HepG2 (cell line): ENCODE results near the gene BROX. TPM values are rescaled to one million over a fixed set of nuclear protein-coding genes. Genes with fewer than 3 reads are reported as not detected.

Source experiments
- HCFC1 ChIP-seq: fragments of 150-350 bp; IDR thresholded peaks from 2 replicates; pipeline ENCODE4 v1.6.1; 2014; ENCODE audit warnings: low read depth, low read length
- HNF4A ChIP-seq: sonication (generic); formaldehyde crosslinking; IDR thresholded peaks from 2 replicates; pipeline ENCODE4 v1.4.0; 2020; ENCODE audit warnings: missing genetic modification reagents
- HOMEZ ChIP-seq: IDR thresholded peaks from 2 replicates; pipeline ENCODE4 v1.6.1; 2016; ENCODE audit warnings: low read depth
- JUND ChIP-seq: sonication (generic); formaldehyde crosslinking; IDR thresholded peaks from 2 replicates; pipeline ENCODE4 v1.8.0; 2022; ENCODE audit warnings: mild to moderate bottlenecking, missing genetic modification reagents
- PHF20 ChIP-seq: sonication (generic); formaldehyde crosslinking; IDR thresholded peaks from 2 replicates; pipeline ENCODE4 v1.5.0; 2020; ENCODE audit warnings: mild to moderate bottlenecking, missing genetic modification reagents
- PRDM15 ChIP-seq: sonication (generic); formaldehyde crosslinking; IDR thresholded peaks from 2 replicates; pipeline ENCODE4 v1.4.0; 2020; ENCODE audit warnings: missing genetic modification reagents
- SRF ChIP-seq: IDR thresholded peaks from 2 replicates; pipeline ENCODE4 v1.6.1; 2011; ENCODE audit warnings: mild to moderate bottlenecking, low read depth, low read length, moderate library complexity
- SSRP1 ChIP-seq: IDR thresholded peaks from 2 replicates; pipeline ENCODE4 v1.6.1; 2016; ENCODE audit warnings: control low read depth
- ZNF329 ChIP-seq: sonication (generic); formaldehyde crosslinking; IDR thresholded peaks from 2 replicates; pipeline ENCODE4 v1.9.0; 2021; ENCODE audit warnings: low read depth, mild to moderate bottlenecking, missing genetic modification reagents
- ZNF331 ChIP-seq: sonication (generic); formaldehyde crosslinking; IDR thresholded peaks from 2 replicates; pipeline ENCODE4 v1.4.0; 2020; ENCODE audit warnings: missing genetic modification reagents
- ZNF496 ChIP-seq: sonication (generic); formaldehyde crosslinking; IDR thresholded peaks from 2 replicates; pipeline ENCODE4 v1.8.1; 2023; ENCODE audit warnings: mild to moderate bottlenecking, moderate library complexity, missing genetic modification reagents; ENCODE audit not compliant: insufficient replicate concordance
- ZNF543 ChIP-seq: sonication (generic); formaldehyde crosslinking; IDR thresholded peaks from 2 replicates; pipeline ENCODE4 v1.4.0; 2020; ENCODE audit warnings: mild to moderate bottlenecking, missing genetic modification reagents
- ZNF572 ChIP-seq: sonication (generic); formaldehyde crosslinking; IDR thresholded peaks from 2 replicates; pipeline ENCODE4 v1.5.1; 2020; ENCODE audit warnings: mild to moderate bottlenecking, missing genetic modification reagents
- ZSCAN21 ChIP-seq: sonication (generic); formaldehyde crosslinking; IDR thresholded peaks from 2 replicates; pipeline ENCODE4 v1.8.0; 2022; ENCODE audit warnings: mild to moderate bottlenecking, missing genetic modification reagents, moderate library complexity, borderline replicate concordance
- polyA plus RNA-seq, 8 experiments: library from polyadenylated mRNA; depleted of rRNA in 3 of 8; stranded (reverse) in 7 of 8; unstranded in 1 of 8; fragments of >200 nt; fragmentation: Illumina TruSeq in 4 of 8; extraction: Trizol in 4 of 8; gene quantifications; 2 replicates each; pipeline versions ENCODE4 v1.2.1 to v1.2.3, GENCODE V29; 2011 to 2016; ENCODE audit warnings: low read depth in 4 of 8, missing spikeins in 1 of 8, mixed read lengths in 1 of 8; ENCODE audit not compliant: insufficient read depth in 1 of 8
- total RNA-seq, 5 experiments: library from RNA; depleted of rRNA; stranded (reverse); fragments of >200 nt; fragmentation: Illumina TruSeq; extraction: Trizol; gene quantifications; 2 replicates each; pipeline ENCODE4 v1.2.3, GENCODE V29; 2016; ENCODE audit warnings: low read depth in 1 of 5
- TF ChIP-seq, protein P1 (sequence below): IDR thresholded peaks from 2 replicates; pipeline ENCODE4 v1.6.1; 2018; ENCODE audit warnings: missing genetic modification reagents
- TF ChIP-seq, protein P2 (sequence below): sonication (generic); formaldehyde crosslinking; IDR thresholded peaks from 2 replicates; pipeline ENCODE4 v1.5.1; 2020; ENCODE audit warnings: missing genetic modification reagents, mild to moderate bottlenecking, borderline replicate concordance
- TF ChIP-seq, protein P3 (sequence below): sonication (generic); formaldehyde crosslinking; IDR thresholded peaks from 2 replicates; pipeline ENCODE4 v1.4.0; 2020; ENCODE audit warnings: mild to moderate bottlenecking, missing genetic modification reagents
- TF ChIP-seq, protein P4 (sequence below): sonication (generic); formaldehyde crosslinking; IDR thresholded peaks from 2 replicates; pipeline ENCODE4 v1.5.1; 2020; ENCODE audit warnings: missing genetic modification reagents, mild to moderate bottlenecking, borderline replicate concordance
- TF ChIP-seq, protein P5 (sequence below): sonication (generic); formaldehyde crosslinking; IDR thresholded peaks from 2 replicates; pipeline ENCODE4 v1.5.0; 2020; ENCODE audit warnings: missing genetic modification reagents, mild to moderate bottlenecking, borderline replicate concordance

Gene BROX
- total and polyA plus RNA-seq, 2 of the 13 experiments (the other 11 are each of a cell fraction or from before 2014, with no cell fraction given): 4.4 to 33.2 TPM

DNA sequence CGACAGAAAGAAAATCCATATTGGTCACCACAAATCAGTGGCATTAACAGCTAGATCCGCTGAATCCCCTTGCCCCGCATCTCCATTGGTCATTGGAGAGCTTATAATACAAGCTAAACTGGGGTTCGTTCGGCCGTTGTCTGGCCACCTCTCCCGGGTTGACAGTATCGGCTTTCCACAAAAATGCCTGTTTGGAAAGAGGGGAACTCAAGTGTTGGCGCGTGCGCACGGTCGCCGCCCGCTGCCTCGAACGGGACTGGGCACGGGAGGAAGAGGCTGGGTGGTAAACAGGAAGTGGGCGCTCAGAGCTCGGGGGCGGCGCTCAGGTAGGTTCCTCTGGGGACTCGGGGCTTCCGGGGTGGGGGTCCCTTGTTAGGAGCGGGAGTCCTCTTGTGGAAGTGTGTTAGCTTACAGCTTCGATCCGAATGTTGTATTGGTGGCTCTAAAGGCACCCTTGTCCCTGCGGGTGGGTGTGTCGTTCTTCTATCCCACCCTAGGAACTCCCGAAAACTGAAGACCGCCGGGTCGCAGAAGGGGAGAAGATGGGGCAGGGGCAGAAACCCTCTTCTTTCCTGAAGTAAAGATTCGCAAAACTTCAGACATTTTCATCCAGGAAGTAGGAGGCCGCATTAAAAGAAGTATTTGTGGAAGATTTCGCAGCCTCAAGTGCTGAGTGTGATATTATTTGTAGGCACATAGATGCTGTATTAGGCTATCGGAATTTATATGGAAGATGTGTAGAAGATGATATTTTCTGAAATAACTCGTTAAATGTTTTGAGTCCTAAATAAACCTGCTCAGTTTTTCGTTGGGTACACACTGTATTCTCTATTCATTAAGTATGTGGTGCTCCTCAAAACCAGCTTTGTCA, 962 bp downstream of the BROX start (continued):
- TF ChIP-seq HNF4A (CRISPR knock-in tag) (peak; percentile 22; the same call in 1 of the 2 replicates), PRDM15 (CRISPR knock-in tag) (no peak), ZNF543 (CRISPR knock-in tag) (no peak), HCFC1 (peak; percentile 60), SRF (peak; percentile 93), ZNF329 (no peak), ZNF572 (CRISPR knock-in tag) (no peak), HOMEZ (CRISPR knock-in tag) (peak; percentile 61; the same call in 1 of the 2 replicates), ZNF496 (CRISPR knock-in tag) (no peak), ZNF331 (CRISPR knock-in tag) (peak; percentile 19; the same call in 1 of the 2 replicates), SSRP1 (CRISPR knock-in tag) (peak; percentile 30; the same call in 1 of the 2 replicates), PHF20 (peak; percentile 77), ZSCAN21 (CRISPR knock-in tag) (0 out of 2 replicates have a peak, but pooled peaks have one; percentile 29), JUND (CRISPR knock-in tag) (no peak)
- TF ChIP-seq, protein P1, sequence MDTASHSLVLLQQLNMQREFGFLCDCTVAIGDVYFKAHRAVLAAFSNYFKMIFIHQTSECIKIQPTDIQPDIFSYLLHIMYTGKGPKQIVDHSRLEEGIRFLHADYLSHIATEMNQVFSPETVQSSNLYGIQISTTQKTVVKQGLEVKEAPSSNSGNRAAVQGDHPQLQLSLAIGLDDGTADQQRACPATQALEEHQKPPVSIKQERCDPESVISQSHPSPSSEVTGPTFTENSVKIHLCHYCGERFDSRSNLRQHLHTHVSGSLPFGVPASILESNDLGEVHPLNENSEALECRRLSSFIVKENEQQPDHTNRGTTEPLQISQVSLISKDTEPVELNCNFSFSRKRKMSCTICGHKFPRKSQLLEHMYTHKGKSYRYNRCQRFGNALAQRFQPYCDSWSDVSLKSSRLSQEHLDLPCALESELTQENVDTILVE (CRISPR knock-in tag): no peak
- TF ChIP-seq, protein P2, sequence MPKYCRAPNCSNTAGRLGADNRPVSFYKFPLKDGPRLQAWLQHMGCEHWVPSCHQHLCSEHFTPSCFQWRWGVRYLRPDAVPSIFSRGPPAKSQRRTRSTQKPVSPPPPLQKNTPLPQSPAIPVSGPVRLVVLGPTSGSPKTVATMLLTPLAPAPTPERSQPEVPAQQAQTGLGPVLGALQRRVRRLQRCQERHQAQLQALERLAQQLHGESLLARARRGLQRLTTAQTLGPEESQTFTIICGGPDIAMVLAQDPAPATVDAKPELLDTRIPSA (CRISPR knock-in tag): no peak
- TF ChIP-seq, protein P3, sequence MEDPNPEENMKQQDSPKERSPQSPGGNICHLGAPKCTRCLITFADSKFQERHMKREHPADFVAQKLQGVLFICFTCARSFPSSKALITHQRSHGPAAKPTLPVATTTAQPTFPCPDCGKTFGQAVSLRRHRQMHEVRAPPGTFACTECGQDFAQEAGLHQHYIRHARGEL (CRISPR knock-in tag): no peak
- TF ChIP-seq, protein P4, sequence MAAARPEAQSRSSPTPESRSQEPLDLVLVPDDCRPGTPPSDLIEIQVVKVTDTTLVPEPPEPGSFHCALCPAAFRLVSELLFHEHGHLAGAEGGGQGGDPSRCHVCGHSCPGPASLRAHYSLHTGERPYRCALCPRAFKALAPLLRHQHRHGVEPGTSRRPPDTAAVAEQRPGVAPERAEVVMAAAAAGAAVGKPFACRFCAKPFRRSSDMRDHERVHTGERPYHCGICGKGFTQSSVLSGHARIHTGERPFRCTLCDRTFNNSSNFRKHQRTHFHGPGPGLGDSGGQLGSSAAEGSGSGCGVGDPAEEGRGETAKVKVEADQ (CRISPR knock-in tag): peak; percentile 67; the same call in 1 of the 2 replicates
- TF ChIP-seq, protein P5, sequence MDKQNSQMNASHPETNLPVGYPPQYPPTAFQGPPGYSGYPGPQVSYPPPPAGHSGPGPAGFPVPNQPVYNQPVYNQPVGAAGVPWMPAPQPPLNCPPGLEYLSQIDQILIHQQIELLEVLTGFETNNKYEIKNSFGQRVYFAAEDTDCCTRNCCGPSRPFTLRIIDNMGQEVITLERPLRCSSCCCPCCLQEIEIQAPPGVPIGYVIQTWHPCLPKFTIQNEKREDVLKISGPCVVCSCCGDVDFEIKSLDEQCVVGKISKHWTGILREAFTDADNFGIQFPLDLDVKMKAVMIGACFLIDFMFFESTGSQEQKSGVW: no peak
